CD4-positive, alpha-beta T cell treated with Interleukin-12 subunit alpha and Interleukin-12 subunit beta, for 1 hour (primary cell): ENCODE results near the gene ASIC1.

Source experiments
- DNase-seq: peaks from one replicate; pipeline ENCODE4 v3.0.0-alpha.2; 2020

ASIC1 gene

DNA sequence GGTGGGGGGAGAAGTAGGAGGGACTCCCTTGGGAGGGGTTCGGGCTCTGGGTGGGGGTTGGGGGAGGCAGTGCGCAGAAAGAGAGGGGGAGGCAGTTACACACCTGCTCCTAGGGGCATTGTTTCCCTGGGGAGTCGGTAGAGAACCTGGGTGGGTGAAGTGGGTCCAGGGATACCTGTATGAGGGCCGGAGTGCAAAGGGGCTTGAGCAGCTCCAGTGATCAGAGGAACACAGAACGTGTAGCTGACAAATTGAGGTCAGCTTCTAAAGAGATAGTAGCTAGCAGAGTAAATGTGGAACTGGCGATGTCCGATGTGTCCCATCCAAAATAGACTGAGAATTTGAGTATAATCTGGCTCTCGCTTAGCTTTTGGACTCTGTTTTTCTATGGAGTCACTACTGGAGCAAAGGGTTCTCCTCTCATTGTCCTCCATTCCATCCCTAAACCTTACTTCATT is 28.2 kb downstream of the ASIC1 start:
- DNase-seq: no peak

DNA sequence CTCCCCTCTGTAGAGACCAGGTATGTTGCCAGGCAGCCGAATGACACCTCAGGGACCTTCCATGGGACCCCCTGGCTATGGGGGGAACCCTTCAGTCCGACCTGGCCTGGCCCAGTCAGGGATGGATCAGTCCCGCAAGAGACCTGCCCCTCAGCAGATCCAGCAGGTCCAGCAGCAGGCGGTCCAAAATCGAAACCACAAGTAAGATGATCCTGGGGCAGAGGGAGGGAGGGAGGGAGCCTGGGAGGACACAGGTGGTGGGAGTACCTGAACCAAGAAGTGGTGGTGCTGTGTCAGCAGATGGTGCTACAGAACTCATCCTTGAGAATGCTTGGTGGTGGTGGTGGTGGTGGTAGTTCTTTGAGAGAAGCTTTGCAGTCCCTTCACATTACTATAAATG is 28.8 kb downstream of the ASIC1 start:
- no peak for DNase-seq

DNA sequence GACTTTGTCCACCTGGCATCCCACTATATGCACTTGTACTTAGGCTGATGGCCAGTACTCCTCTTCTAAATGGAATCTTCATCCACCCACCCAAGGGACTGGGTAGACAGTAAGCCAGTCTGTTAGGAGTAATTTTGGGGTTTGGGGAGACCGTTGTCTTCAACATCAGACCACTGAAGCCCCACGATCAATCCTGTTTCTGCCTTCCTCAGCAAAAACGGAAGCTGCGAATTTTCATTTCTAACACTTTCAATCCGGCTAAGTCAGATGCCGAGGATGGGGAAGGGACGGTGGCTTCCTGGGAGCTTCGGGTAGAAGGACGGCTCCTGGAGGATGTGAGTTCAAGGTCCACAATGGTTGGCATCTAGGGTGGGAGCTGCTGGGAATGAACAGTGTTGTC is 29.8 kb downstream of the ASIC1 start:
- DNase-seq: no peak

DNA sequence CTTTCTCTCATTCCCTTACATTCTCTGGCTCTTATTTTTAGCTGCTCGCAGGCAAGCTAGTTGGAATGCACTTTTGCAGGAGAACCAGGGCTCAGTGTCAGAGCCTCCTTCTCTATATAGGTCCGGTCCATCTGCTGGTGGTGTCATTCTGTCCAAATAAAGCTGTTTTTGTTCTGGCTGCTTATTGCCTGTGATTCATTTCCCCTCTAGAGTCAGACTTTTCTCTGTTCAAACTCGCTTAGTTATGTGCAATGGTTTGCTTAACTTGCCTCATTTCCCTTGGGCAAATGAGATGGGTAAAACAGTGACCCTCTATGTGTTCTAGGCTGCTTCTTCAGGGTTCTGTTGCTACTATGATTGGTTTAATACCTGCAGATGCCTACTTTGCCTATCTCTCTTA is 30.6 kb downstream of the ASIC1 start:
- no peak for DNase-seq

DNA sequence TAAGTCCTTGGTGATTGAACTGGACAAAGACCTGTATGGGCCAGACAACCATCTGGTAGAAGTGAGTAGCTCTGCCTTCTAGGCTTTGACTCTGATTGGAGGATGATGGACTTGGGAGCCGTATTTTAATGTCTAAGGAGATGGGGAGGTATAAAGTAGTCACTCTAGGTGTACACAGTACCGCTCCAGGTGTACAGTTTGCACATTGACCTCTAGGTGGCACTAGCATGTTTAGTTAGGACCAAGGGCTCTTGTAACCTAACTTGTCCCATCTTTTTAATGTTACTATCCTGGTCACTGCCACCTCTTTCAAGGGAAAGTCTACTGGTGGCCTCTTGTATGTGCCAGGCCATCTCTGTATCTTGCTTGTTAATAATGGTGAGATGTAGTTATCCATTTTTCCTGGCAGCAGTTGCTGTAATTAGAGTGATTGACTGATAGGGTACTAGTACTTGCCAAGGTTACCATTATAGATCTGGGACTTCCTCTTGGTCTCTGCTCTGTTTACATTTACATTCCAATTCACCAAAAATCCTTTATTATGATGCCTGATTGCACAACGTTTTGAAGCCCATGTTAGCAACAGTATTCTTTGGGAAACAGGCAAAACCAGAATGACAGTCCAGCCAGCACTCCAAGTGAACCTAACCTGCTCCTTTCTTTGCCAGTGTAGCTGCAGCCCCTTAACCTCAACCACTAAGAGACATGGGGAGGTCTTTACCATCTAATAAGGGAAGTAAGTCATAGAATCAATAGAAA is 31.4 kb downstream of the ASIC1 start:
- peak; percentile 73 for DNase-seq

DNA sequence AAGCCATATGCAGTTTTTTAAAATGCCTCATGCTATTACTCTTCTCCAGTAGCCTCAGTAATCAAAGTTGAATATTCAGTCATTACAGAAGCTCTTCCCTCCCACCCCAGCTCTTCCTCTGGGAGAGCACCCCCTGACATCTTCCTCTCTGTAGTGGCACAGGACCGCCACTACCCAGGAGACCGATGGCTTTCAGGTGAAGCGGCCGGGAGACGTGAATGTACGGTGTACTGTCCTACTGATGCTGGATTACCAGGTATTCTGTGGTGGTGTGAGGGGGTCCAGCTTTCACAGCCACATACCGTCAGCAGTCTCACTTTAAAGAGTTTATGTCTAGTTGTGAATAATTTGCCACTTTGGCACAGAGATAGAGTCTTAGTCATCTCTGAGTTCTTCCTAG is 32.3 kb downstream of the ASIC1 start:
- no peak for DNase-seq

DNA sequence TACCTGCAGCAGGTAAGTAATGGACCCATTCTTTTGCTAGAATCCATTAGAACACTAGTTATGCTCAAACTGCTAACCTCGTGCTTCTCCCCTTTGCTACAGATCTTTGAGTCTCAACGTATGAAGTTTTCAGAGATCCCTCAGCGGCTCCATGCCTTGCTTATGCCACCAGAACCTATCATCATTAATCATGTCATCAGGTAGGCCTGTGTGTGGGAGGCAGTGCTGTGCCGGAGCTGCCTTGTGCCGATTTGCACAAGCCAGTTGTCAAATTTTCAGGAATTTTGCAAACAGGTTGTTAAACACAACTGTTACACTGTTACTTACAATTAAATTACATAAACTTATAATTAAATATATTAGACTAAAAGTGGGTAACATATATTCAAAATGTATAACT is 33.0 kb downstream of the ASIC1 start:
- no peak for DNase-seq

DNA sequence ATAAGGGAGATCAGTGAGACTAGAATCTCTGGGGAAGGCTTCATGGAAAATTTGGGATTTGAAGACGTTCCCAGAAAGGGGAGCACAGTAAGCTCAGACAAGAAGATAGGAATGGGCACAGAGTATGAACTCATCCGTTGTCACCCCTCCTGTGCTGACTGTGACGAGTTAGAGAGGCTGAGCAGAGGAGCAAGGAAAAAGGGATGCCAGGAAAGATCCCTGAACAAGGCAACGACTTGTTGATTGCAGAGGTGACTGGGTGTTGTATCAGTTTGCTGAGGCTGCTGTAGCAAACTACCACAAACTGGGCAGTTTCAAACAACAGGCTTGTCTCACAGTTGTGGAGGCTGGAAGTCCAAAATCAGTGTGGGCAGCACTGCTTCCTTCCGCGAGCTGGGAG is 40.6 kb downstream of the ASIC1 start:
- DNase-seq: no peak

DNA sequence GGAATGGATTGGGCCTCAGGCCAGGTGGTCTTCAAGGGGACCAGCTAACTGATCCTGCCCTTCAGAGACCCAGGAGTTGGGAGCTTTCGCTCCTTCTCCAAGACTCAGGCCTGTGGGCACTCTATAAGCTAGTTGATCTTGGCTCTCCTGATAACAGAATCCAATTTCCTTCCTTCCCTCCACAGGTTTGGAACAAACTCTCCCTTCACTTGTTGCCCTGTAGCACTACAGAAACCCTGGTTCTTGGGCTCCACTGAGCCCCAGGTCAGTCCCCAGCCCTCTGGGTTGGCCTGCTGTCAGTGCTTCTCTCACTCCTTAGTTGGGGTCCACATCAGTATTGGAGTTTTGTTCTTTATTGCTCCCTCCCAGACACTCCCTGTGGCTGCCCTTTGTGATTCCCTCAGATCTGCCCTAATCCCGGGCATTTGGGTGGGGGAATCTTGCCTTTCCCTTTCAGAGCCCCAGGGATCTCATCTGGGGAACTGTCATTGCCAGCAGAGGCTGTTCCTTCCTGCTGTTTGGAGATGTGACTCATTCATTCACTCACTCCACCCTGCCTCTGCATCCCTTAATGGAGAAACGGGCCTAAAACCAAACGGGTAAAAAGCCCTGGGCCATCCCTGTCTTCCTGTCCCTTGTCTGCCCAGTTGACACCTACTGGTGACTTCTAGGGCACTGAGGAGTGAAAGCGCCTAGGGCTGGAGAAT is 42.1 kb downstream of the ASIC1 start:
- no peak for DNase-seq

DNA sequence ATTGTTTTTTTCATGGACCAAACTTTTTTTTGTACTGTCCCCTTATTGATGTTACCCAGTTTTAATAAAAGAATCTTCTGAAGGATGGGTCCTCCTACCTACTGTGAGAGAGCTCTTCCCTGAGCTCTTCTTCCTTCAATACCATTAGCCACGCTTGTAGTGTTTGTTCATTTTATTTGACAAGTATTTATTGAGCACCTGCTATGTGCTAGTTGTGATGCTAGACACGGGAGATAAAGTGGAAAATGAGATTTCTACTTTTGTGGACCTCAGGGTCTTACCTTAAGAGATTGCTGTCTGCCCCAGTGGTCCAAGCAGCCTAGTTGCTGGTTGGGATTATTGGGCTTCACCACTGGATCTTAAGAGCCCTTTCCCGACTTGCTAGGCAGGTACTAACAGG is 43.2 kb downstream of the ASIC1 start:
- no peak for DNase-seq

DNA sequence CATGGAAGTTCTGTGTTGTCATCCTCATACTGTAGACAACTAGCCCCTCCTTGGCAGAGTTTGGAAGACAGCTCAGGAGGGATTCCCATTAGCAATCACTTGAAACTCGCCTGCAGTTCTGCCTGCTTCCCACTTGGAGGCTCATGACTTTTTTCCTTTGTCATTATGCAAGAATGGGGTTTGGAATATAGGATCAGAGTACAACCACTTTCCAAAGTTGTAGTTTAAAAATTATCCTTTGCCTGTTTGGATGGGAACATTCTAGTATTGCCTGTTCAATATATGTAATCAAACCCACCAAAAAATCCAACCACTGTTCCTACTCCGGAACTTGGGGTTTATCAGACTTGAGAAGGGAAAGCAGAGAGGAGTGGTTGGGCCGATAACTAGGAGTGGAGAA is 44.3 kb downstream of the ASIC1 start:
- no peak for DNase-seq

DNA sequence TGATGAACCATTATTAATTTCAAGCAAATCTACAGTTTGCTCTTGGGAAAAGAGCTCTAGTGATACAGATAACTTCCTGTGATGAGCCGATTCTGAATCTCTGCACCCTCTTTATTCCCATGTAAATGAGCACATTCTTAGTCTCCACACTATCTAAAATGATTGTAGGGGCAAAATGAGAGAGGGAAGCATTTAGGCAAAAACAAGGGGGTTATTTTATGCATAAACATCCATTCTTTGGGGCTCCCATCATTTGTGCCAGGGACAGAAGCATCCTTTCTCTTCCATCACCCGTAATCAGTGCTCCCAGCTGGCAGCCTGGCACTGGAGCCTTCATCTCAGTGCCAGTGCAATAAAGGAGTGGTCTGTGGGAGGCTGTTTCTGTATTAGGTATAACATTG is 44.7 kb downstream of the ASIC1 start:
- DNase-seq: no peak

DNA sequence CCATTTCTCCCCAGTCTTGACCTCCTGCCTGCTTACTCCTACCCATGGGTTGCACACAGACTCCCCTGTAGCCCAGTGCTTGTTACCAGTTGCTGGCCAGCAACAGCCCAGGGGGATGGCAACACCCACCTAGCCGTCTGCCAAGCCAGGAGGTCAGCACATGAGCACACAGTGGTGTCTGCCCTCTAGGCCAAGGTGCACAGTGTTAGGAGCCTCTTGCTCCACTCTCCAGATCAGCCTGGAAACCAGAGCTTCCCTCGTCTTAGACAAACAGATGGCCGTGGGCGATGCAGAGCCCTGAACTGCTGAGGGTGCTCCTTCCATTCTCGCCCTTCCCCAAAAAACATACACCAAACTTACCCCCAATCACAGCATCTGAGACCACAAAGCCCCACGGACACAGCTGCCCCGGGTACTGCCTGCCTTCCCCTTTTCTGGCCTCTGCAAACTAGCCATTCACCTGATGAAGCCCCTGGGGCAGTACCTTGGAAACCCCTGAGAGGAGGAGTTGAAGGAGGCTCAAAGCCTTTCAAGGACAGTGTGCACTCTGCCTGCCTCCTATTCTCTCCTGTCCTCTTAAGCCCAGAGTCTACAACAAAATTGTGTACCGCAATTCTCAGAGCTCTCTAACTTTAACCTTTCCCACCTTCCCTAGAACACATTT is 45.4 kb downstream of the ASIC1 start:
- DNase-seq: no peak

DNA sequence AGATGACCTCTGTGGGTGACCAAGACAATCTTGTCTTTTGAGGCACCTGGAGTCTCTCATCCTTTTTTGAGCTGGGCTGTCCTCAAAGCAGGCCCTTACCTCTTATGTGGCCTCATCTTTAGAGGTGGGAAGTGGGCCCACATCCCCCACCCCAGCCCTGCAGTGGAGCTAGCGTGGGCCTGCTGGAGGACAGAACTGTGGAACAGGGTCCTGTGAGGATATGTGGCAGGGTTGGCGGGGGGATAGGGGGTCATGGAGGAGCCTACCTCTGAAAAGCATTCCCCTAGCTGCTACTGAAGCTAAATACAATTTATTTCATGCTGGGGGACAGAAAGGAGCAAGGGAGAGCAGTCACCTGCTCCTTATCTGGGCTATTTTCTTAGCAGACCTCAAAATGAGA is 46.0 kb downstream of the ASIC1 start:
- DNase-seq: no peak

DNA sequence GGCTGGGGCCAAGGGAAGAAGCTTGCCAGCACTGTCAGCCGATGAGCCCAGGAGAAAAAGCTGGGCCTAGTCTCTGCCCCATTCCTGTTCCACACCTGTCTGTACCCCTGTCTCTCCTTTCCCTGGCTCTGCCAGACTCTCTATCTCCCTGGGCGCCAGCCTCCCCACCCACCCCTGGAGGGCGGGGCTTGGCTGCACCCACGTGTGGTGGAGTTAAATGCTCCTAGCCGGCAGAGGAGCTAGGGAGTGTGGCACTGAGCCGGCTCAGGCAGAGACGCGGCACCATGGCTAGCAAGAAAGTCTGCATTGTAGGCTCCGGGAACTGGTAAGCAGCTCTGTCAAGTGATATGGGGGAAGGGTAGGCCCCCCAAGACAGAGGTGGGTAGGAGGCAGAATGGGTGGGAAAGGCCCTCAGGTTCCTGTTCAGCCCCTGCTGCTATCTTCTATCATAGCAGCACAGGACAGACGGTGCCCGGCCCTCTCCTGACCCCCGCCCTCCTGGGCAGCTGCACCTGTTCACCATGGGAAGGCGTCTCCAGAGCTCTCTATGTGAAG is 46.4 kb downstream of the ASIC1 start, which contains the start of gene GPD1:
Gene GPD1 (plus strand): TSS at position 242 of the 555 bp plus-strand sequence. CDS start 43 bp downstream, at position 285.
- no peak for DNase-seq

DNA sequence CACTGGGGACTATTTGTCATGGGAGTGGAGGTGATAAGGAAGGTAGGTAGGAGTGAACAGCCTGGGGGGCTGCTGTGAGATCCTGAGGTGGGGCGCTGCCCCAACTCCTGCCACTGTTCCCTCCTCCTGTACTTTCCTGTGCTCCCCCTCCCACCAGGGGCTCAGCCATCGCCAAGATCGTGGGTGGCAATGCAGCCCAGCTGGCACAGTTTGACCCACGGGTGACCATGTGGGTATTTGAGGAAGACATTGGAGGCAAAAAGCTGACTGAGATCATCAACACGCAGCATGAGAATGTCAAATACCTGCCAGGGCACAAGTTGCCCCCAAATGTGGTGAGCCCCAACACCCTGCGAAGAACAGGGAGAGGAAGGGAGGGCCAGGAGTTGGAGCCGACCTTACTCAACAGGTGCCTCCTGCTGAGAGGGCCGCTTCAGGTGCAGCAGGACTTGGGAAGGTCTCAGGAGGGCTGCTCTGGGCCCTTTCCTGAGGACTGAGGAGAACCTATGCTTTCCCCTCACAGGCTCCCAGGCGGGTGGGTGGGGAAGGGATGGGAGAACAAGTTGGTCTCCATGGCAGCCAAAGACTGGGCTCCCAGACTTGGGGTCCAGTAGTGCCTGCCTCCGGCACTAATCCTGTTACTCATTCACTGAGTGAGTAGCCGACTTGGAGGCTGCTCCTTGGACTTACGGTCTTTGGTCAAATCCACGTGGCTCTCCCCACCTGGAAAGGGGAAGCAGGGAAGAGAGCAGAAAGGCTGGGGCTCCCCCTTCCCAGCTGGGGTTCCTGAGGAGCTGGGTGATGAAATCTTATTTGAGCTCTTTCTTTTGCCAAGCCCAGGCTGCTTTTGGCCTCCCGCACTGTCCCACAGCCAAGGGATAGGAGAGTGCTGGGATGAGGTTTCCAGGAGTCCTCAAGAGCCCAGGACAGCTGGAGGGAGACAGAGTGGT is 47.3 kb downstream of the ASIC1 start:
- no peak for DNase-seq

DNA sequence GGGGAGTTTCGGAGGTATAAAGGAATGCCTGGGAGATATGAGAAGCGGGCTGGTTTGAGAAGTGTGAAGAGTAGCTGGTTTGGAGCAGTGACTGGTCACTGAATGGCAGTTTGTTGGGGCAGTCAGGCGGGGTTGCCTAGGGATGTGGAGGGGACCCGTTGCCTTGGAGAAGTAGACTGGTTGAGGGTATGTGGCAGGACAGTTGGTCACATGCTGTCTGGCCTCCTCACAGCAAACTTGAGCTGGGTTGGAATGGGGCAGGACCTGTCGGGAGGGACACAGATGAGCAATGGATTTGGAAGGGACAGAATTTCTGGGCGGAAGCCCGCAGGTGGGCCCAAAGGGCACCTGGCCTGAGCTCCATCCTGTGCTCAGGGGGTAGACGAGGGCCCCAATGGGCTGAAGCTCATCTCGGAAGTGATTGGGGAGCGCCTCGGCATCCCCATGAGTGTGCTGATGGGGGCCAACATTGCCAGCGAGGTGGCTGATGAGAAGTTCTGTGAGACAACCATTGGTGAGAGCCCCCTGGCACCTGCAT is 48.6 kb downstream of the ASIC1 start:
- no peak for DNase-seq

DNA sequence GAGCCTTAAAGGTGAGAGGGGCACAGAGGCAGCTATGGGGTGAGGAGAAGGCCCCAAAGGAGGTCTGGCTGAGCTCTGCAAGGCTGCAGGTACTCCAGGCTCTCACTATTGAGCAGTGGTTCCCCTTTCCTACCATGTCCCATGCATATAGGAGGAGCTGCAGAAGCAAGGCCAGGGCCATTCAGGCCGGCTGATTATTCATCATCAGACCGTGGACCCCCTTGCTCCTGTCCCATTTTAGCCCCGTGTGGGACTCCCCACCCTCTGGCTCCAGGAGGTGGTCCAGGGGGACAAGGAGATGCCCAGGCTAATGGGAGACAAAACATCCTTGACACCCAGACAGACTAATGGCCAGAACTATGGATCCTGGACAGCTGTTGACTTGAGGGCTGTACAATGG is 49.5 kb downstream of the ASIC1 start:
- no peak for DNase-seq

DNA sequence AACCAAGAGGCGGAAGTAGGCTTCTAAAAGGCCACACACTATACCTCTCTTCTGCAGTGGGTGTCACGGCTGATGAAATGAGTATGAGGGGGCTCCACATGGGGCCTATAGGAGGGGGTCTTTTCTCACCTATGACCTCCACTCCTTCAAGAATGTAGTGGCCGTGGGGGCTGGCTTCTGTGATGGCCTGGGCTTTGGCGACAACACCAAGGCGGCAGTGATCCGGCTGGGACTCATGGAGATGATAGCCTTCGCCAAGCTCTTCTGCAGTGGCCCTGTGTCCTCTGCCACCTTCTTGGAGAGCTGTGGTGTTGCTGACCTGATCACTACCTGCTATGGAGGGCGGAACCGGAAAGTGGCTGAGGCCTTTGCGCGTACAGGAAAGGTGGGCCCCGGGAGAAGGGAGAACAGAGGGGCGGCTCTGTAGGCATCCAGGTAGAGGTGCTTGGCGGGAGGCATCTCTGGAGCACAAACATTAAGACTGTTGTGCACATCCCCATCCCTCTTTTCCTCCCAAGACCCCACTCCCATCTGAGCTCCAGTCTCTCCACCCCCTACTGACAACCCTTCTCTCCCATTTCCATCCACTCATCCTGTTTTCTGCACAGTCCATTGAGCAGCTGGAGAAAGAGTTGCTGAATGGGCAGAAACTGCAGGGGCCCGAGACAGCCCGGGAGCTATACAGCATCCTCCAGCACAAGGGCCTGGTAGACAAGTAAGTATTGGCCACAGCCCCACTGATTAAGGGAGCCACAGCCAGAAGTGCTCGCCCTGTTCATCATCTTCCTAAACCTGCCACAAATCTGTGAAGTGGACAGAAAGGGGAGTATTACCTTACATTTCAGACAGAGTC is 50.2 kb downstream of the ASIC1 start:
- no peak for DNase-seq

DNA sequence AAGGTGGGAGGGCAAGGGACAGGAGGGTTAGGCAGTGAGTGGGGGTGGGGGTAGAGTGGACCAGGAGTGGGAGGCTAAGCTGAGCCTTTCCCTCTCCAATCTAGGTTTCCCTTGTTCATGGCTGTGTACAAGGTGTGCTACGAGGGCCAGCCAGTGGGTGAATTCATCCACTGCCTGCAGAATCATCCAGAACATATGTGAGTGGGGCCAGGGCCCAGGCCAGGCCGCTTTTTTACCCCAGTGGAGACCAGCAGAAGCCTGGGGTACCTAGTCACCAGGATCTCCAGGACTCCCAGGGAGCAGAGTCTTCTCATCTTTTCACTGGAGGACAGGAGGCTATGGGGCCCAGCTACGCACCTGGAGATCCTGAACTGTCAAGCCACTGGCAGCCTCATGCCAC is 51.9 kb downstream of the ASIC1 start:
- DNase-seq: no peak

DNA sequence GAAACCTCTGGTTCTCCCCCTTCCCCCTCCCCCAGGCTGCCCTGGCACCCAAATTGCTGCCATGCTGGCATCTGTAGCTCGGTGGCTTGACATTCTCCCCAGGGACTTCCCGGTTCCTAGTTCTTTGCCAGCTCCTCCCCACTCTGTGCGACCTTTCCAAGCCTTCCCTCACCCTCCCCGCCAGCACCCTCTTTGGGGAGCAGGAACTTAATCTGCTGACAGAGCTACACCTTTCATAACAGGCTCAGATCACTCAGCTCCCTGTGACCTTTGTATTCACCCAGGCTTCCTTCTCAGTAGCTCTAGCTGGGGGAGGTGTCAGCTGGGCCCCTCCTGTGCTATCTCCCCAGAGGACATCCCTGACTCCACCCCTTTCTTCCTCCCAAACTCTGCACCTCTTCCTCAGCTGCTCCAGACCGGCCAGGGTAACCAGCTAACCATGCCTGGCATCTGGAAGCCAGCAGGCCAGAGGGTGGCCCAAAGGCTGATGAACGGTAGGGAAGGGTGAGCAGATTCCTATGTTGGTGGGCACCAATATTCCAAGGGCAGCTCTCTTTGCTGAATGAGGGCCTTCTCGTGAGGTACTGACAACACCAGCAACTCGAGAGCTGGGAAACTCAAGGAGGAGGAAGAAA is 52.8 kb downstream of the ASIC1 start:
- no peak for DNase-seq
